ENCODE results near the gene MRPS18A. TPM values are rescaled to one million over a fixed set of nuclear protein-coding genes. Genes with fewer than 3 reads are reported as not detected.
"Not testable (repeated sequence)": the region's sequence is repeated elsewhere in the genome, so short reads cannot be mapped to it uniquely, and the experiment has no call there.

The MRPS18A gene
- total RNA-seq, 1 donor from 2014 or later: 44.2 TPM

GRCh38 chr6:43716099-43716498 lies 28.5 kb upstream of the MRPS18A start:
- peak; percentile 58 for DNase-seq

- DNase-seq: no peak
These were observed 27.6 kb upstream of the MRPS18A start for GRCh38 chr6:43715056-43715788.

GRCh38 chr6:43714311-43715055 lies 26.9 kb upstream of the MRPS18A start:
- no peak for DNase-seq

- no peak for DNase-seq
These were observed 26.2 kb upstream of the MRPS18A start for GRCh38 chr6:43713643-43714310.

GRCh38 chr6:43712579-43712978 lies 25.0 kb upstream of the MRPS18A start:
- DNase-seq: no peak

GRCh38 chr6:43710576-43710975 lies 23.0 kb upstream of the MRPS18A start:
- no peak for DNase-seq

GRCh38 chr6:43709654-43710303 lies 22.2 kb upstream of the MRPS18A start:
- no peak for DNase-seq

GRCh38 chr6:43708860-43709653 lies 21.5 kb upstream of the MRPS18A start:
- DNase-seq: peak; percentile 39

GRCh38 chr6:43707767-43708166 lies 20.2 kb upstream of the MRPS18A start:
- DNase-seq: no peak

- no peak for DNase-seq
These were observed 19.7 kb upstream of the MRPS18A start for GRCh38 chr6:43707269-43707668.

GRCh38 chr6:43706788-43707187 lies 19.2 kb upstream of the MRPS18A start:
- DNase-seq: peak; percentile 98

GRCh38 chr6:43705996-43706395 lies 18.4 kb upstream of the MRPS18A start:
- DNase-seq: peak; percentile 48

GRCh38 chr6:43703512-43704429 lies 16.2 kb upstream of the MRPS18A start:
- DNase-seq: no peak

- peak; percentile 95 for DNase-seq
These were observed 15.2 kb upstream of the MRPS18A start for GRCh38 chr6:43702534-43703440.

GRCh38 chr6:43702171-43702533 lies 14.6 kb upstream of the MRPS18A start:
- no peak for DNase-seq

- not testable (repeated sequence) for DNase-seq
These were observed 13.5 kb upstream of the MRPS18A start for GRCh38 chr6:43700939-43701560.

GRCh38 chr6:43699564-43700186 lies 12.1 kb upstream of the MRPS18A start:
- peak; percentile 74 for DNase-seq

- peak; percentile 82 for DNase-seq
These were observed 11.2 kb upstream of the MRPS18A start for GRCh38 chr6:43698584-43699349.
